Measurements from ENCODE around the gene PSME4. TPM values are rescaled to one million over a fixed set of nuclear protein-coding genes. Genes with fewer than 3 reads are reported as not detected.

Gene PSME4
- total RNA-seq, 1 experiment from 2014 or later, result 63.2 TPM

- in situ Hi-C loops (cut with HindIII; ENCODE audit: low pct_unique_long_range_greater_than_20kb, low sequenced_read_pairs) (no loop called here), intact Hi-C loops (cut with micrococcal nuclease; ENCODE audit: unreplicated experiment) (no loop called here)
These were observed 85.9 kb downstream of the PSME4 start for GRCh38 chr2:53884883-53885282.

GRCh38 chr2:53881986-53882385 is 88.8 kb downstream of the PSME4 start:
- TF ChIP-seq SIN3A (IDR thresholded peaks at IDR 0.05; ENCODE audit: borderline replicate concordance, insufficient read depth, low read depth, low read length), result no peak
- TF ChIP-seq REST (IDR thresholded peaks at IDR 0.05; ENCODE audit: insufficient read depth in 1 of 2, low read depth in 2 of 2, low read length in 1 of 2), result no peak
- no peak for TF ChIP-seq TCF7L2 (IDR thresholded peaks at IDR 0.05; ENCODE audit: low read depth, low read length)
- TF ChIP-seq POLR2AphosphoS5 (IDR thresholded peaks at IDR 0.05; ENCODE audit: low read depth, low read length), result no peak
- TF ChIP-seq CTCF (IDR thresholded peaks at IDR 0.05), result no peak
- BruUV-seq (replicated peaks), result no TSS peak
- no peaks in the 10 kb centered on the region for H3K9me3 ChIP-seq (ENCODE audit: control insufficient read depth, insufficient read depth, low read depth, low read length)
- in situ Hi-C loops (cut with HindIII; ENCODE audit: low pct_unique_long_range_greater_than_20kb, low sequenced_read_pairs), result no loop called here
- peaks cover 17% of the 10 kb centered on the region; the same call in 1 of the 2 replicates for H3K36me3 ChIP-seq (ENCODE audit: control insufficient read depth, insufficient read depth, low read length)
- ATAC-seq (no peak), DNase-seq (ENCODE audit: low read depth, low spot score) (no peak)
- POLR2A ChIA-PET, result no interaction called here
- CTCF ChIA-PET, result no interaction called here
- no peaks in the 10 kb centered on the region for H3K4me1 ChIP-seq (ENCODE audit: control insufficient read depth, insufficient read depth, low read length)
- intact Hi-C loops (cut with micrococcal nuclease; ENCODE audit: unreplicated experiment), result no loop called here
- H3K4me3 ChIP-seq (ENCODE audit: low read depth in 2 of 2, low read length in 2 of 2), result no peak overlapping the region
- no peak overlapping the region for H3K27ac ChIP-seq (ENCODE audit: low read length)
- H3K27me3 ChIP-seq (ENCODE audit: control insufficient read depth, insufficient read depth, low read length), result no peaks in the 10 kb centered on the region

More at GRCh38 chr2:53884883-53885282, 85.9 kb downstream of the PSME4 start:
- Histone ChIP-seq H3K27me3 (ENCODE audit: control insufficient read depth, insufficient read depth, low read length) (no peaks in the 10 kb centered on the region), H3K36me3 (ENCODE audit: control insufficient read depth, insufficient read depth, low read length) (peaks cover 32% of the 10 kb centered on the region), H3K4me3 (ENCODE audit: low read depth in 2 of 2, low read length in 2 of 2) (no peak overlapping the region), H3K4me1 (ENCODE audit: control insufficient read depth, insufficient read depth, low read length) (no peaks in the 10 kb centered on the region), H3K9me3 (ENCODE audit: control insufficient read depth, insufficient read depth, low read depth, low read length) (no peaks in the 10 kb centered on the region), H3K27ac (ENCODE audit: low read length) (no peak overlapping the region)
- DNase-seq (ENCODE audit: low read depth, low spot score) (no peak), ATAC-seq (no peak)
- TF ChIP-seq TCF7L2 (IDR thresholded peaks at IDR 0.05; ENCODE audit: low read depth, low read length) (no peak), CTCF (IDR thresholded peaks at IDR 0.05) (no peak), SIN3A (IDR thresholded peaks at IDR 0.05; ENCODE audit: borderline replicate concordance, insufficient read depth, low read depth, low read length) (no peak), REST (IDR thresholded peaks at IDR 0.05; ENCODE audit: insufficient read depth in 1 of 2, low read depth in 2 of 2, low read length in 1 of 2) (no peak), POLR2AphosphoS5 (IDR thresholded peaks at IDR 0.05; ENCODE audit: low read depth, low read length) (no peak)
- CTCF ChIA-PET, result no interaction called here
- POLR2A ChIA-PET, result interaction anchor here (0.6 kb wide), 1 partner anchor 53 kb away, joined by 6 read pairs; no protein-coding TSS in a partner anchor
- no TSS peak for BruUV-seq (replicated peaks)
